MM.1S (cell line): ENCODE measurements around the gene PKN1.

ENCODE experiments used
- DNase-seq: peaks from one replicate; pipeline ENCODE4 v3.0.0-alpha.2; 2015
- H2AFZ ChIP-seq: fragments of 300-600 bp; sonication (generic); 2 replicates; pipeline ENCODE4 v1.6.0; 2016; ENCODE audit warnings: antibody characterized with exemption, low read length
- H3F3A ChIP-seq: fragments of 300-600 bp; sonication (generic); 2 replicates; pipeline ENCODE4 v1.6.1; 2016; ENCODE audit warnings: mild to moderate bottlenecking, antibody characterized with exemption, low read length, moderate library complexity, mixed read lengths; ENCODE audit not compliant: insufficient read depth
- H3K27ac ChIP-seq: fragments of 300-600 bp; sonication (generic); 2 replicates; pipeline ENCODE4 v1.5.1; 2016; ENCODE audit warnings: mild to moderate bottlenecking, low read length
- H3K27me3 ChIP-seq: fragments of 300-600 bp; sonication (generic); replicated peaks from 2 replicates; pipeline ENCODE4 v1.6.0; 2016; ENCODE audit warnings: low read length; ENCODE audit not compliant: insufficient read depth
- H3K36me3 ChIP-seq: fragments of 300-600 bp; sonication (generic); replicated peaks from 2 replicates; pipeline ENCODE4 v1.6.1; 2016; ENCODE audit warnings: mild to moderate bottlenecking, low read length, mixed read lengths; ENCODE audit not compliant: insufficient read depth
- H3K4me1 ChIP-seq: fragments of 300-600 bp; sonication (generic); 2 replicates; pipeline ENCODE4 v1.6.1; 2016; ENCODE audit warnings: low read length, mixed read lengths
- H3K4me2 ChIP-seq: fragments of 300-600 bp; sonication (generic); 2 replicates; pipeline ENCODE4 v1.6.0; 2016; ENCODE audit warnings: low read depth, low read length
- H3K4me3 ChIP-seq: fragments of 300-600 bp; sonication (generic); 2 replicates; pipeline ENCODE4 v1.5.1; 2016; ENCODE audit warnings: low read length, mixed read lengths
- H3K79me2 ChIP-seq: fragments of 300-600 bp; sonication (generic); 2 replicates; pipeline ENCODE4 v1.6.1; 2016; ENCODE audit warnings: mixed run types, low read length, mixed read lengths
- H3K9ac ChIP-seq: fragments of 300-600 bp; sonication (generic); 2 replicates; pipeline ENCODE4 v1.6.1; 2016; ENCODE audit warnings: low read length, mixed read lengths
- H3K9me2 ChIP-seq: fragments of 300-600 bp; sonication (generic); replicated peaks from 2 replicates; pipeline ENCODE4 v1.6.1; 2016; ENCODE audit warnings: mild to moderate bottlenecking, low read length, mixed read lengths; ENCODE audit not compliant: insufficient read depth
- H3K9me3 ChIP-seq: fragments of 300-600 bp; sonication (generic); replicated peaks from 2 replicates; pipeline ENCODE4 v1.6.1; 2016; ENCODE audit warnings: mild to moderate bottlenecking, low read length, mixed read lengths; ENCODE audit not compliant: insufficient read depth
- H4K20me1 ChIP-seq: fragments of 300-600 bp; sonication (generic); 2 replicates; pipeline ENCODE4 v1.6.1; 2016; ENCODE audit warnings: mild to moderate bottlenecking, low read length, moderate library complexity, mixed read lengths; ENCODE audit not compliant: insufficient read depth
- CTCF ChIP-seq: fragments of 300-600 bp; sonication (generic); IDR thresholded peaks from 2 replicates; pipeline ENCODE4 v1.5.1; 2016; ENCODE audit warnings: antibody characterized with exemption, low read length, mixed read lengths
- EZH2 ChIP-seq: fragments of 300-600 bp; sonication (generic); optimal IDR thresholded peaks from 2 replicates; pipeline ENCODE3; 2017; ENCODE audit warnings: low read depth, mild to moderate bottlenecking, antibody characterized with exemption, low read length, mixed read lengths
- EZH2phosphoT487 ChIP-seq: fragments of 300-600 bp; sonication (generic); IDR thresholded peaks from 2 replicates; pipeline ENCODE4 v1.6.1; 2018; ENCODE audit warnings: antibody characterized with exemption, low read length

The PKN1 gene

GRCh38 chr19:14437578-14438140 lies 4.6 kb downstream of the PKN1 start:
- peaks cover 9% of the 10 kb centered on the region; the same call in 1 of the 2 replicates for H3K4me1 ChIP-seq
- H3K9ac ChIP-seq = no peak overlapping the region
- no peaks in the 10 kb centered on the region for H3K9me3 ChIP-seq
- H3K36me3 ChIP-seq = no peaks in the 10 kb centered on the region
- H3K27ac ChIP-seq = no peak overlapping the region
- H3K79me2 ChIP-seq = peaks cover 56% of the 10 kb centered on the region
- no peak overlapping the region for H3K4me2 ChIP-seq
- H3K9me2 ChIP-seq = no peaks in the 10 kb centered on the region
- peaks cover 2% of the 10 kb centered on the region; the same call in 1 of the 2 replicates for H3F3A ChIP-seq
- no peaks in the 10 kb centered on the region for H4K20me1 ChIP-seq
- H2AFZ ChIP-seq = no peak overlapping the region
- no peaks in the 10 kb centered on the region for H3K27me3 ChIP-seq
- TF ChIP-seq EZH2 = no peak
- no peak for TF ChIP-seq EZH2phosphoT487
- no peak for TF ChIP-seq CTCF
- no peak overlapping the region for H3K4me3 ChIP-seq
- no peak for DNase-seq

- H3K36me3 ChIP-seq = no peaks in the 10 kb centered on the region; the same call in 1 of the 2 replicates
- no peaks in the 10 kb centered on the region for H4K20me1 ChIP-seq
- H3K4me2 ChIP-seq = no peak overlapping the region
- H3K27me3 ChIP-seq = no peaks in the 10 kb centered on the region
- no peak overlapping the region for H3K27ac ChIP-seq
- DNase-seq = no peak
- no peaks in the 10 kb centered on the region for H3K9me2 ChIP-seq
- no peak for TF ChIP-seq EZH2
- TF ChIP-seq CTCF = no peak
- TF ChIP-seq EZH2phosphoT487 = no peak
- H2AFZ ChIP-seq = no peak overlapping the region
- H3K9me3 ChIP-seq = no peaks in the 10 kb centered on the region
- no peaks in the 10 kb centered on the region; the same call in 1 of the 2 replicates for H3F3A ChIP-seq
- H3K9ac ChIP-seq = no peak overlapping the region
- no peak overlapping the region for H3K4me3 ChIP-seq
- H3K79me2 ChIP-seq = peaks cover 50% of the 10 kb centered on the region
- peaks cover 6% of the 10 kb centered on the region; the same call in 1 of the 2 replicates for H3K4me1 ChIP-seq
Observed at GRCh38 chr19:14439014-14439413, 5.9 kb downstream of the PKN1 start.

GRCh38 chr19:14440049-14440448 lies 6.9 kb downstream of the PKN1 start:
- peak overlapping the region; percentile 43; the same call in 1 of the 2 replicates for H3K9ac ChIP-seq
- H3K4me2 ChIP-seq = peak overlapping the region; percentile 60
- H3F3A ChIP-seq = no peaks in the 10 kb centered on the region; the same call in 1 of the 2 replicates
- H2AFZ ChIP-seq = peak overlapping the region; percentile 68
- H3K27ac ChIP-seq = no peak overlapping the region
- no peaks in the 10 kb centered on the region for H3K9me3 ChIP-seq
- H3K79me2 ChIP-seq = peaks cover 39% of the 10 kb centered on the region
- no peaks in the 10 kb centered on the region; the same call in 1 of the 2 replicates for H3K36me3 ChIP-seq
- no peak for TF ChIP-seq EZH2
- TF ChIP-seq EZH2phosphoT487 = no peak
- no peak for TF ChIP-seq CTCF
- no peaks in the 10 kb centered on the region for H3K27me3 ChIP-seq
- peaks cover 3% of the 10 kb centered on the region; the same call in 1 of the 2 replicates for H3K4me1 ChIP-seq
- no peaks in the 10 kb centered on the region for H3K9me2 ChIP-seq
- peak; percentile 76 for DNase-seq
- peak overlapping the region; percentile 63 for H3K4me3 ChIP-seq
- H4K20me1 ChIP-seq = no peaks in the 10 kb centered on the region
